SIG-M5 treated with dmso at 0.1 percent for 504 hours (cell line): ENCODE data around the gene LIPN.

Experiments used
- DNase-seq: peaks from one replicate; lab custom pipeline; 2025; ENCODE audit not compliant: unreplicated experiment; lab: John Stamatoyannopoulos, UW

Gene LIPN

DNA sequence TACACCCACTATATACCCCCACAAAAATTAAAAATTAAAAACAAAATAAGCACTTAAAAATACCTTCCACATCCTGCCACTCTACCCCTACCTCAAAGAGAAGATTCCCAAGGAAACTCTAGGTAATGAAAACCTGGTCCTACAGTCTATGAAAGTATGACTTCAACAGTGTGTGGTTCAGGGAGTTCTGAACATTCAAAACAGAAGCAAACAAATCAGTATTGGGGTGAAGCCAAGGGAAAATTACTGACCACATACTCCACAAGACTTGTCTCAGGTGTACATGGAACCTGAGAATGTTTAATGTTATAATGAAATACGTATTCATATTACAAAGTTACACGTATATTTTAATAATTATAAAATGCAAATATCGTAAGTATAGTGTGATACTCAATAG lies 22.4 kb downstream of the LIPN start:
- no peak for DNase-seq

DNA sequence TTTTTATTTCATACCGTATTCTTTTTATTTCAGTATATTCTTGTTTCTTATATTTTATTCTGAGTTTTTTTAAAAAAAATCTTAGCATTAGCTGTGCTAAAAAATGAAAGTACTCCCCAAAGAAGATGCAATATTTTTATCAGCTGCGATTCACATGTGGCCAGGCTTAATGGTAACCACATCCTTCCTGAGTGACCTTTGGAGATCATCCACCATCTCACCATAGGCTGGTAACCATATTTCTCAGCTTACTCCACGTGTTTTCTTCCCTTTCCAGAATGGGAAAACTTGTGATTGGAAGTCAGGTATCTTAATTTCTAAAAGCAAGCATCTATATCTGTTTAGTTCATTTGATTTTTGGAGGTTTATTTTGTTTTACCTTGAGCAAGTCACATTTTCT lies 23.9 kb downstream of the LIPN start:
- DNase-seq, result no peak

DNA sequence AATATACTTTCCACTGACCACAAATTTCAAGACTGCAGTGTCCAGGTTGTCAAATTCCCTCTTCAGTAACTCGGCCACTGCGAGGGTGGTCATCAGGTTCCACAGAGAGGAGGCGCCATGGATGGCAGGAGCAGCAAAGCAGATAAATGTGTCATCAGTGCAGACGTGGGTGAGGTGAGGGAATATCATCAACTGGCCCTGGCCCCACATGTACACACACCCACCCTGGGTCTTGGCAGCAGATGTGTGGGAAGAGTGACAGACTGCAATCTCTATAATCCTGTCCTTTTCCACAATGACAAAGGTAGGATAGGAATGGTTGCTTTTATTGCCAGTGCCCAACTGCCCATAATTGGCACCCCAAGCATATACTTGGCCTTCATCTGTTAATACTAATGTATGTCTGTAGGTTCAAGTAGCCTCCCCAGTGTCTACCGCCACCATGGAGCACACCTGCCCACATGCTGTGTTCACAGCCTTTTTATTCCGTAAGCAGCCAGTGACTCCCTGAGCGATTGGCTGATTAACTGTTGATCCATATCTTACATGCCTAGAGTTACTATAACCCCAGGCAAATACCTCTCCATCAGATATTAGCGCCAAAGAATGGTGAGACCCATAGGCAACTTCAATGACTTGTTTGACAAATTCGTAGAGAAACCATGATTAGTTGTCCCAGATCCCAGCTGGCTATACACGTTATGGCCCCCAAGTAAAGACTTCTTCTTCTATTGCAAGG lies 26.4 kb downstream of the LIPN start:
- no peak for DNase-seq

DNA sequence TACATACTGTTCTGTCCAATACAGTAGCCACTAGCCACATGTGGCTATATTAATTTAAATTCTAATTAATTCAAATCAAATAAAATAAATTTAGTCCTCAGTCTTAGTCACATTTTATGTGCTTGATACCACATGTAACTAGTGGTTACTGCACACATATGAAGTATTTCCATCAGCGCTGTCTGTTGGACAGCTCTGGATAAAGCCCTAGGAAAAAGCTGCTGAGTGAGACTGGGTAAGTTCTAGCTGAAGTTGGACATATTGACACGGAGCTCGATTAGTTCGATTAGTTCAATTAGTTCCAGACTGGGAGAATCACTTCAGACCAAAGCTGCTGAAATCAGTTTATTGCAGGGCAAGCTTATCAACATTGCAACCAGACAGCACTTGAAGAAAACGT lies 27.6 kb downstream of the LIPN start:
- DNase-seq, result no peak

DNA sequence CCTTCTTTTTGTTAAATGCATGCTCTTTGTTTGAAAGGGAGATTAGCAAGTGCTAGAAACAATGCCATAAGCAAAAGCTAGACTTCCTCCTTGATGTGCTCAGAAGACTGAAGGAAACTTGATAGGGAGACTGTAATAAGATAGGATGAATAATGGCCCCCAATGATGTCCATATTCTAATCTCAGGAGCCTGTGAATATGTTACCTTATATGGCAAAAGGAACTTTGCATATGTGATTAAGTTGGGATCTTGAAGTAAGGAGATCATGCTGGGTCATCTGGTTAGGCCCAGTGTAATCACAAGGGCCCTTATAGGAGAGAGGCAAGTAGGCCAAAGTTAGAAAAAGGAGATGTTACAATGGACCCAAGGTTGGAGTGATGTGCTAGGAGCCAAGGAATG lies 29.1 kb downstream of the LIPN start:
- DNase-seq, result no peak

- DNase-seq, result peak; percentile 30
Measured at GRCh38 chr10:88791924-88792323, 32.1 kb downstream of the LIPN start.

DNA sequence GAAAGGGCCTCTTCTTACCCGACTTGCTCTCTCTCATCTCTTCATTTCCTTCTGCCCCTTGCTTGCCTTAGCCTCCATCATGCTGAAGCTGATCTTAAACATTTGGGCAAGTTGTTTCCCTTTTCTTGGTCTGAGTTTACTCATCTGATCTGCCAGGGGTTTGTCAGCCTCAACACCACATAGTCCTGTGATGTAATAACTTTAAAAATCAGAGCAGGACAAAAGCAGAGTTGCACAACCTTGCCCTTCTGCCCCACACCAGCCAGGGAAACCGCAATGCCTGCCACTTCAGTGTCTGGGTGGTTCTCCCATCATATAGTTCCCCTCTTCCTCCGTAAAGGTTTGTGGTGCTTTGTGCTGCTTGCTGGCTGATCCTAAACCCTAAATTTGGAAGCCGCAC lies 32.8 kb downstream of the LIPN start:
- peak; percentile 77 for DNase-seq

GRCh38 chr10:88793712-88794299 lies 34.0 kb downstream of the LIPN start:
- peak; percentile 2 for DNase-seq

DNA sequence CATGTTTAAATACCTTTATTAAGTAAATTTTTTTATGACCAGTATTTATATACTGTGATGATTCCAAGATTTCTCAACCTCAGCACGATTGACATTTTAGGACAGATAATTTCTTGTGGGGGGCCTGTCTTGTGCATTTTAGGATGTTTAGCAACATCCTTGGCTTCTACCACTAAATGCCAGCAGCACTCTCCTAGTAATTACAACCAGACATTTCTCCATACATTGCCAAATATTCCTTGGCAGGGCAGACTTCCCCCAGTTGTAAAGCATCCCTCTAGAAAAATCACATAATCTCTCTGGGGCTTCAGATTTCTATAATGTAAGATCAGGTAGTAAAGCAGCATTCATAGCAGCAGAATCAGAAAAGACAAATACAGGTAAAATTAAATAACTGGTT lies 34.9 kb downstream of the LIPN start:
- no peak for DNase-seq

GRCh38 chr10:88800152-88801125 lies 40.6 kb downstream of the LIPN start:
- DNase-seq, result no peak

DNA sequence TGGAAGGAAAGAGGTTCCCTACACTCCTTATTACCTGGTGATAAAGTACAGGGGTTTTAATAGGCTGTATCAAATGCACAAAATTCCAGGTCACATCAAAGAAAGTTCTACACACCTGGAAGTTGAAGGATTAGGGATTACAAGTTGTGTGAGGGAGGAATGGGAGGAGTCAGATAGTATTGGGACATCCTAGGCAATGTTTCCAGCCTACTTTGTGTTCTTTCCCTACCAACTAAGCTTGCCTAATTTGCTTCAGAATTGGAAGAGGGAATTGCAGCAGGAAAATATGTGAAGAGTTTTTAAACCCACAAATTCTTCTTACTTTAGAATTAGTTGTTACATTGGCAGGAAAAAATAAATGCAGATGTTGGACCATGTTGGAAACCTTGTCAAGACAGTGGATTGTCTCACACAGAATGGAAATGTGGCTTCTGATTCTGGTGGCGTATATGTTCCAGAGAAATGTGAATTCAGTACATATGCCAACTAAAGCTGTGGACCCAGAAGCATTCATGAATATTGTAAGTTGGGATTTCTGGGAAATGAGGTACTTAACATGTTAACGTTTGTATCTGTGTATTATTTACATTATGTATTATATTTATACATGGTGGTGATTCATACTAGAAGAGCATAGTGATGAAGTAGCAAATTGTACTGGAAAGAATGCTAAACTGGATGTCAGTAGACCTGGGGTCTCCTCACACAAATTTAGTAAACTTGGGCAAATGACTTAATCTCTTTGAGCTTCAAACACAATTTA lies 42.9 kb downstream of the LIPN start, which contains the start of gene LIPM:
Gene LIPM, plus strand, starts transcription at position 208 of the 763 bp plus-strand sequence. Its CDS starts 167 bp downstream, at position 375.
- DNase-seq, result no peak

- no peak for DNase-seq
Measured at GRCh38 chr10:88803641-88804040, 43.8 kb downstream of the LIPN start.

DNA sequence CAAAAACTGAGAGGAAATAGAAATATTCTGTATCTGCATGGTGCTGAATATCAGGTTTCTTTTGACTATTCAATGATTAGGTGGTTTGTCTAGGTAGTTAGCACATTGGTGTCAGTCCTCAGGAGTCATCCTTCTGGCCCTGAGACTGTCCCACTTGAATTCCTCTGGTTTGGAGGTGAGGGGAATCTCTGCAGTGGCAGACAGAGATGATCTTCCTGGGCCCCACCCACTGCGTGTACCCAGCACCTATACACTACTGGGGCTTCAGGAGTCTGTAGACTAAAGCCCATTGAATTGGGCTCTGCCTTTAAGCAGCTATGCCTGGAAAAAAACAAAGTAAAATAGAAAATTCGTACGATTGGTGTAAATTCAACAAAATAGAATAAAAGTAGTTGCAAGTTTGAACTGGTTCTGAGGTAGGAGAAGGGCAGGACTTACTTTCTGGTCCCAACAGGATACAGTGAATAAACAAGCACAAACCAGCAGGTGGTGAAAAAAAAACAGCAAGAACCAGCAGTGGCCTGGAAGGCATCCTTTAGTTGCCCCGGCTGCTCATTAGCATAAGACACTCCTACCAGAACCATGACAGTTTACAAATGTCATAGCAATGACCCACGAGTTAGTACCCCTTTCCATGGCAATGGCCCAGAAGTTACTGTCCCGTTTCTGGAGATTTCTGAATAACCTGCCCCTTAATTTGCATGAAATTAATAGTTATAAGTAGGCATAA lies 44.4 kb downstream of the LIPN start:
- DNase-seq, result no peak

- DNase-seq, result no peak
Measured at GRCh38 chr10:88805361-88805760, 45.5 kb downstream of the LIPN start.

- no peak for DNase-seq
Measured at GRCh38 chr10:88805924-88806323, 46.1 kb downstream of the LIPN start.

- DNase-seq, result no peak
Measured at GRCh38 chr10:88809621-88810020, 49.8 kb downstream of the LIPN start.

GRCh38 chr10:88810196-88810961 lies 50.6 kb downstream of the LIPN start:
- DNase-seq, result peak; percentile 63

- DNase-seq, result no peak
Measured at GRCh38 chr10:88813200-88813599, 53.4 kb downstream of the LIPN start.

DNA sequence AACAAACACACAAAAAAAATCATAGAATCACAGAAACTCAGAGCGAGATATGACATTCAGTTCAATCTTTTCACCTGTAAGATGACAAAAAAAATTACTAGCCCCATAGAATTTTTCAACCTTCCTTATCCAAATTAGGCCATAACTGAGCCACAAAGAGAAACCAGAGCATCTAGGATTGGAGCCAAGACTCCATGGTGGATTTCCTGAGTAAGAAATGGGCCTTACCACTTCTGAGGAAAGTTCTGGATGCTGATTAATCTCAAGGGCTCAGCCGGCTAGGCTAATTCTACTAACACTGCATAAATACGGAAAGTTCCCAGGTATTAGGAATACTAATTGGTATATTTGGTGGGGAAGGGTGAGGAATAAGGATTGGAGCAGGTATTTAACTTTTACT lies 59.5 kb downstream of the LIPN start:
- no peak for DNase-seq
